GM12892 (cell line): ENCODE measurements around the gene AP1S3.

ENCODE experiments used
- POLR2A ChIP-seq: IDR thresholded peaks from 2 replicates; pipeline ENCODE4 v1.6.1; 2011; ENCODE audit warnings: low read depth, low read length, control low read depth
- POLR2AphosphoS5 ChIP-seq: IDR thresholded peaks from 2 replicates; pipeline ENCODE4 v1.6.1; 2011; ENCODE audit warnings: low read depth, low read length, control low read depth
- TAF1 ChIP-seq: IDR thresholded peaks from 2 replicates; pipeline ENCODE4 v1.6.1; 2011; ENCODE audit warnings: low read depth, mild to moderate bottlenecking, control low read depth, low read length, borderline replicate concordance

DNA sequence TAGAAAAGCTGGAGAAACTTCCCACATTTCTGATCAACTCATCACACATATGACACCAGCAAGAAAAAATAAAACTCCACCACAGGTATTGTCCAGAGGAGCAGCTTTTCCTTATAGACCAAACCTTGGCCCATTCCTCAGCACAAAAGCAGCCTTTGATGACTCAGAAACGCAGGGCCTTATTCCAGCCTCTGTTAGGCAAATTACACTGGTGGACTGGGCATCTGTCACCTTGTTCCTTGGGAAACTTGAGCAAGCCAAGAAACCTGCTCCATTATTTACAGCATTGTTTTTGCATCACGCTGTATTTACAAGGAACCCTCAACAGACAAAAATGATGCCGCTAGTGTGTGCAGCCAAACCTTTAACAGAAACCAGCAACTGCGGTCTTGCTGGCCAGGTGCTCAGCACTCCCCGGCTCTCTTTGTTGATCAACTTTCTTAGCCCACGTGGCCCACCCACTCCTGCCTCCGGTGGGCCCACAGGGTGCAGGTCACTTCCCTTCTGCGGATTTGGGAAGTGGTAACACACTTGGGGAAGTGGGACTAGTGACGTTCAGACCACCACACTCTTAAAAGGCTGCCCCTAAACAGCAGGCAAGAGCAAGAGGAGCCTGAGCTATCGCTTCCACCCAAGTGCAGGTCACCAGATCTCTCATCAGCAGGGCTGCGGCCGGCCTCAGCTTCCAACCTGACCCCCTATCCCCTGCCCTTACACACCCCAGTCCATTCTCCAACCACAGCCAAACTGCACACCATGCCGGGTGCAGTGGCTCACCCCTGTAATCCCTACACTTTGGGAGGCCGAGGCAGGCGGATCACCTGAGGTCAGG is 1.5 kb downstream of the AP1S3 start:
- no peak for TF ChIP-seq POLR2A
- no peak for TF ChIP-seq POLR2AphosphoS5
- no peak for TF ChIP-seq TAF1
